ENCODE results near the gene EIF4E2. TPM values are rescaled to one million over a fixed set of nuclear protein-coding genes. Genes with fewer than 3 reads are reported as not detected.

The EIF4E2 gene
- total and polyA plus RNA-seq, 2 of the 13 experiments (the other 11 are each of a cell fraction or from before 2014, with no cell fraction given) = 25.0 to 101 TPM

DNA sequence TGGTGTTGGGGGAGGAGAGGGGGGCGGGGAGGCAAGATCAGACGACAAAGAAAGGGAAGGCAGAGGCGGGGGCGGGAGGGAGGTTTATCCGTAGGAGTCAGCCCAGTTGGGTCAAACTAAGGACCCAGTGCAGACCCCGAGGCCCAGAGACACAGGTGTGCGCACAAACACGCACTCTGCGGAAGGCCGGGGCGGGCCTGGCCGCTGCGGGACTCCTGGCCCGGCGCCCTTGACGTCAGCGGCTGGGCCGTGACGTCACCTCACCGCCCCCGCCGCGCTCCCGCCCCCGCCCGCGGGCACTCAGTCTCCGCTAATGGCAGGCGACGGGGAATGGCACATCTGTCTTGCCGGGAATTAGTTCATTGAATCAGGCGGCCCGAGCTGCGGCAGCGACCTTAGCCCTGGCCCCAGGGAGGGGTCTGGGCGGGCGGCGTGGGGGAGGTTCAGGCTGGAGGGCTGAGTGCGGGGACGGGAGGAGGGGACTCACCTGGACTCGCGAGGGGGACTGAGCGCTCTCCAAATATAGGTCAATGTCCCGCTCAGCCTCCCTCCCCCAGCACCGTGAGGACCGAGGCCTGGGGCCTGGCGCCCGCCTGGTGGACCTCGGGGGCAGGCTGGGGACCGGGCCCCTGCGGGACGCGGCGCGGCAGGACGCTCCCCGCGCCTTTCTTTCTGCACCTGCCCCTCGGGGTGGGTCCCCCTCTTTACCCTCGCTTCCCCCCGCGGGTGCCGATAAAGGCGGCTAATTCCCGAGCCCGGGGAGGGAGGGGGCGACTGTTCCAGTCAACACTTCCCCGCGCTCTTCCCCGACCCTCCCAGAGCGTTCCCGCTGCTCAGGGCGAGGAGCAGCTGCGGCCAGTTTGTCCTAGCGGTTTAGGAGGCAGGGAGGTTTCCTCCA, 47.3 kb upstream of the EIF4E2 start (continued):
- TF ChIP-seq YEATS4 (CRISPR knock-in tag; IDR thresholded peaks at IDR 0.05; ENCODE audit: borderline replicate concordance) = no peak
- TF ChIP-seq CCDC6 (CRISPR knock-in tag; IDR thresholded peaks at IDR 0.05) = no peak
- TF ChIP-seq ZMYM3 (CRISPR knock-in tag; IDR thresholded peaks at IDR 0.05) = no peak
- TF ChIP-seq, protein P1, sequence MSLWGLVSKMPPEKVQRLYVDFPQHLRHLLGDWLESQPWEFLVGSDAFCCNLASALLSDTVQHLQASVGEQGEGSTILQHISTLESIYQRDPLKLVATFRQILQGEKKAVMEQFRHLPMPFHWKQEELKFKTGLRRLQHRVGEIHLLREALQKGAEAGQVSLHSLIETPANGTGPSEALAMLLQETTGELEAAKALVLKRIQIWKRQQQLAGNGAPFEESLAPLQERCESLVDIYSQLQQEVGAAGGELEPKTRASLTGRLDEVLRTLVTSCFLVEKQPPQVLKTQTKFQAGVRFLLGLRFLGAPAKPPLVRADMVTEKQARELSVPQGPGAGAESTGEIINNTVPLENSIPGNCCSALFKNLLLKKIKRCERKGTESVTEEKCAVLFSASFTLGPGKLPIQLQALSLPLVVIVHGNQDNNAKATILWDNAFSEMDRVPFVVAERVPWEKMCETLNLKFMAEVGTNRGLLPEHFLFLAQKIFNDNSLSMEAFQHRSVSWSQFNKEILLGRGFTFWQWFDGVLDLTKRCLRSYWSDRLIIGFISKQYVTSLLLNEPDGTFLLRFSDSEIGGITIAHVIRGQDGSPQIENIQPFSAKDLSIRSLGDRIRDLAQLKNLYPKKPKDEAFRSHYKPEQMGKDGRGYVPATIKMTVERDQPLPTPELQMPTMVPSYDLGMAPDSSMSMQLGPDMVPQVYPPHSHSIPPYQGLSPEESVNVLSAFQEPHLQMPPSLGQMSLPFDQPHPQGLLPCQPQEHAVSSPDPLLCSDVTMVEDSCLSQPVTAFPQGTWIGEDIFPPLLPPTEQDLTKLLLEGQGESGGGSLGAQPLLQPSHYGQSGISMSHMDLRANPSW (CRISPR knock-in tag; IDR thresholded peaks at IDR 0.05; ENCODE audit: borderline replicate concordance) = no peak
- TF ChIP-seq, protein P2, sequence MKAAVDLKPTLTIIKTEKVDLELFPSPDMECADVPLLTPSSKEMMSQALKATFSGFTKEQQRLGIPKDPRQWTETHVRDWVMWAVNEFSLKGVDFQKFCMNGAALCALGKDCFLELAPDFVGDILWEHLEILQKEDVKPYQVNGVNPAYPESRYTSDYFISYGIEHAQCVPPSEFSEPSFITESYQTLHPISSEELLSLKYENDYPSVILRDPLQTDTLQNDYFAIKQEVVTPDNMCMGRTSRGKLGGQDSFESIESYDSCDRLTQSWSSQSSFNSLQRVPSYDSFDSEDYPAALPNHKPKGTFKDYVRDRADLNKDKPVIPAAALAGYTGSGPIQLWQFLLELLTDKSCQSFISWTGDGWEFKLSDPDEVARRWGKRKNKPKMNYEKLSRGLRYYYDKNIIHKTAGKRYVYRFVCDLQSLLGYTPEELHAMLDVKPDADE (CRISPR knock-in tag; IDR thresholded peaks at IDR 0.05) = no peak
- TF ChIP-seq CHCHD3 (CRISPR knock-in tag; IDR thresholded peaks at IDR 0.05) = no peak
- no peak for TF ChIP-seq CBFB (CRISPR knock-in tag; IDR thresholded peaks at IDR 0.05)
- TF ChIP-seq NR2F6 (IDR thresholded peaks at IDR 0.05) = no peak
- no peak for TF ChIP-seq NR2F6 (CRISPR knock-in tag; IDR thresholded peaks at IDR 0.05)
- TF ChIP-seq, protein P3, sequence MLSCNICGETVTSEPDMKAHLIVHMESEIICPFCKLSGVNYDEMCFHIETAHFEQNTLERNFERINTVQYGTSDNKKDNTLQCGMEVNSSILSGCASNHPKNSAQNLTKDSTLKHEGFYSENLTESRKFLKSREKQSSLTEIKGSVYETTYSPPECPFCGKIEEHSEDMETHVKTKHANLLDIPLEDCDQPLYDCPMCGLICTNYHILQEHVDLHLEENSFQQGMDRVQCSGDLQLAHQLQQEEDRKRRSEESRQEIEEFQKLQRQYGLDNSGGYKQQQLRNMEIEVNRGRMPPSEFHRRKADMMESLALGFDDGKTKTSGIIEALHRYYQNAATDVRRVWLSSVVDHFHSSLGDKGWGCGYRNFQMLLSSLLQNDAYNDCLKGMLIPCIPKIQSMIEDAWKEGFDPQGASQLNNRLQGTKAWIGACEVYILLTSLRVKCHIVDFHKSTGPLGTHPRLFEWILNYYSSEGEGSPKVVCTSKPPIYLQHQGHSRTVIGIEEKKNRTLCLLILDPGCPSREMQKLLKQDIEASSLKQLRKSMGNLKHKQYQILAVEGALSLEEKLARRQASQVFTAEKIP (CRISPR knock-in tag; IDR thresholded peaks at IDR 0.05; ENCODE audit: borderline replicate concordance) = no peak
- TF ChIP-seq ZMYM2 (CRISPR knock-in tag; IDR thresholded peaks at IDR 0.05) = no peak
- no peak for TF ChIP-seq ZSCAN9 (CRISPR knock-in tag; IDR thresholded peaks at IDR 0.05; ENCODE audit: borderline replicate concordance)
- TF ChIP-seq ESRRA (CRISPR knock-in tag; IDR thresholded peaks at IDR 0.05; ENCODE audit: low read depth) = no peak
- TF ChIP-seq, protein P4, sequence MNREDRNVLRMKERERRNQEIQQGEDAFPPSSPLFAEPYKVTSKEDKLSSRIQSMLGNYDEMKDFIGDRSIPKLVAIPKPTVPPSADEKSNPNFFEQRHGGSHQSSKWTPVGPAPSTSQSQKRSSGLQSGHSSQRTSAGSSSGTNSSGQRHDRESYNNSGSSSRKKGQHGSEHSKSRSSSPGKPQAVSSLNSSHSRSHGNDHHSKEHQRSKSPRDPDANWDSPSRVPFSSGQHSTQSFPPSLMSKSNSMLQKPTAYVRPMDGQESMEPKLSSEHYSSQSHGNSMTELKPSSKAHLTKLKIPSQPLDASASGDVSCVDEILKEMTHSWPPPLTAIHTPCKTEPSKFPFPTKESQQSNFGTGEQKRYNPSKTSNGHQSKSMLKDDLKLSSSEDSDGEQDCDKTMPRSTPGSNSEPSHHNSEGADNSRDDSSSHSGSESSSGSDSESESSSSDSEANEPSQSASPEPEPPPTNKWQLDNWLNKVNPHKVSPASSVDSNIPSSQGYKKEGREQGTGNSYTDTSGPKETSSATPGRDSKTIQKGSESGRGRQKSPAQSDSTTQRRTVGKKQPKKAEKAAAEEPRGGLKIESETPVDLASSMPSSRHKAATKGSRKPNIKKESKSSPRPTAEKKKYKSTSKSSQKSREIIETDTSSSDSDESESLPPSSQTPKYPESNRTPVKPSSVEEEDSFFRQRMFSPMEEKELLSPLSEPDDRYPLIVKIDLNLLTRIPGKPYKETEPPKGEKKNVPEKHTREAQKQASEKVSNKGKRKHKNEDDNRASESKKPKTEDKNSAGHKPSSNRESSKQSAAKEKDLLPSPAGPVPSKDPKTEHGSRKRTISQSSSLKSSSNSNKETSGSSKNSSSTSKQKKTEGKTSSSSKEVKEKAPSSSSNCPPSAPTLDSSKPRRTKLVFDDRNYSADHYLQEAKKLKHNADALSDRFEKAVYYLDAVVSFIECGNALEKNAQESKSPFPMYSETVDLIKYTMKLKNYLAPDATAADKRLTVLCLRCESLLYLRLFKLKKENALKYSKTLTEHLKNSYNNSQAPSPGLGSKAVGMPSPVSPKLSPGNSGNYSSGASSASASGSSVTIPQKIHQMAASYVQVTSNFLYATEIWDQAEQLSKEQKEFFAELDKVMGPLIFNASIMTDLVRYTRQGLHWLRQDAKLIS (CRISPR knock-in tag; IDR thresholded peaks at IDR 0.05) = no peak
- no peak for TF ChIP-seq POGZ (CRISPR knock-in tag; IDR thresholded peaks at IDR 0.05)
- no peak for TF ChIP-seq ZNF253 (CRISPR knock-in tag; IDR thresholded peaks at IDR 0.05; ENCODE audit: borderline replicate concordance)
- no peak for TF ChIP-seq PPARG (CRISPR knock-in tag; conservative IDR thresholded peaks at IDR 0.05)
- no peak for TF ChIP-seq ZNF329 (CRISPR knock-in tag; IDR thresholded peaks at IDR 0.05; ENCODE audit: low read depth)
- TF ChIP-seq ZNF788 (CRISPR knock-in tag; IDR thresholded peaks at IDR 0.05; ENCODE audit: borderline replicate concordance) = no peak
- TF ChIP-seq FOXP1 (IDR thresholded peaks at IDR 0.05) = no peak
- no peak for TF ChIP-seq FOXP1 (CRISPR knock-in tag; IDR thresholded peaks at IDR 0.05)

Measured in HepG2 (cell line).